ENCODE data around the gene NCKAP5L.

Gene NCKAP5L

DNA sequence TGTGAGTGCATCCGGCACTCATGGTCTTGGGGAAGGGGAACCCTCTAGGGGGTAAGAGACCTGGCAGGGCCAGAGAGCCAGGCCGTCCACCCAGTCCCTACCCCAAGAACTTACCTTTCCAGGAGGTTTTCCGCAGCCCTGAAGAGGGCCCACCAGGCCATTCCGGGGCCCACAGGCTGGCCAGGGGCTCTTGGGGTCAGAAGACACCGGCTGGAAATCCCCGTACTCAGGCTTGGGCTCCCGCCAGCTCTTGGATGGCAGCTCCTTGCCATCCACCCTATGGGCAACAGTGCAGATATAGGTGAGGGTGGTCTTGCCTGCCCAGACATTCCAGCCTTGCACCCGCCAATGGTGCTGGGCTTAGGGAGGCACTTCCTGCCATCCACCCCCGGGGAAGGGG lies 34.6 kb downstream of the NCKAP5L start:
- ChIA-PET CTCF (no interaction called here), POLR2A (ENCODE audit: low non-redundant PET) (no interaction called here)
- TF ChIP-seq, protein P1, sequence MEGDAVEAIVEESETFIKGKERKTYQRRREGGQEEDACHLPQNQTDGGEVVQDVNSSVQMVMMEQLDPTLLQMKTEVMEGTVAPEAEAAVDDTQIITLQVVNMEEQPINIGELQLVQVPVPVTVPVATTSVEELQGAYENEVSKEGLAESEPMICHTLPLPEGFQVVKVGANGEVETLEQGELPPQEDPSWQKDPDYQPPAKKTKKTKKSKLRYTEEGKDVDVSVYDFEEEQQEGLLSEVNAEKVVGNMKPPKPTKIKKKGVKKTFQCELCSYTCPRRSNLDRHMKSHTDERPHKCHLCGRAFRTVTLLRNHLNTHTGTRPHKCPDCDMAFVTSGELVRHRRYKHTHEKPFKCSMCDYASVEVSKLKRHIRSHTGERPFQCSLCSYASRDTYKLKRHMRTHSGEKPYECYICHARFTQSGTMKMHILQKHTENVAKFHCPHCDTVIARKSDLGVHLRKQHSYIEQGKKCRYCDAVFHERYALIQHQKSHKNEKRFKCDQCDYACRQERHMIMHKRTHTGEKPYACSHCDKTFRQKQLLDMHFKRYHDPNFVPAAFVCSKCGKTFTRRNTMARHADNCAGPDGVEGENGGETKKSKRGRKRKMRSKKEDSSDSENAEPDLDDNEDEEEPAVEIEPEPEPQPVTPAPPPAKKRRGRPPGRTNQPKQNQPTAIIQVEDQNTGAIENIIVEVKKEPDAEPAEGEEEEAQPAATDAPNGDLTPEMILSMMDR (conservative IDR thresholded peaks at IDR 0.05; ENCODE audit: low read depth), result no peak
- DNase-seq (ENCODE audit: low spot score), result no peak
- no peak overlapping the region for H3K27ac ChIP-seq

DNA sequence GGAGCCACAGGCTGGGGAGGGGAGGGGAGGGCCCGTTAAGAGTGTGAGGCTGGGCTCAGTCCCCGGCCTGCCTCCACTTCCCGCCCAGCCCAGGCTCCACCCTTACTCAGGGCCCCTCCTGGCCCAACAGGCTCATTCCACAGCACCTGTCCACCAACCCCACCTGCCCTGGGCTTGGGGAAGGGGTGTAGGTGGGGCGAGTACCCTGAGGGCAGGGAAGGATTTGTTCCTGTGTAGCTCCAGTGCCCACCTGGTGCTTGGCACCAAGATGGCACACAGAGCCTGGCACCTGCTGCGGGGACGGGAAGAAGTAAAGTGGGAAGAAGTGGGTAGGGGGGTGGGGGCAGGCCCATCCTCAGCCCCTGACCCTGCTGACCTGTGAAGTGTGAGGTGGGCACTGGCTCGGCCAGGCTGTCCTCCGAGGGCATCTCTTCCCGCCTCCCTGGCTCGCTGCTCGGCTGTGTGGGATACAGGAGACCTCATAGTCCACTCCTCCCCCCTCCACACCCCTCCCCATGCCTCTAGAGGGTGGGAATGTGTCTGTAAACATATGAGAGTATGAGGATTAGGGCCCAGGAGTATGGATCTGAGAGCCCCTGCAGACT lies 35.1 kb downstream of the NCKAP5L start:
- no peak overlapping the region for H3K27ac ChIP-seq
- TF ChIP-seq, protein P1 (conservative IDR thresholded peaks at IDR 0.05; ENCODE audit: low read depth), result no peak
- ChIA-PET POLR2A (ENCODE audit: low non-redundant PET) (no interaction called here), CTCF (interaction anchor here (0.7 kb wide), 1 partner anchor 282 kb away, joined by 5 read pairs; no protein-coding TSS in a partner anchor)
- no peak for DNase-seq (ENCODE audit: low spot score)

DNA sequence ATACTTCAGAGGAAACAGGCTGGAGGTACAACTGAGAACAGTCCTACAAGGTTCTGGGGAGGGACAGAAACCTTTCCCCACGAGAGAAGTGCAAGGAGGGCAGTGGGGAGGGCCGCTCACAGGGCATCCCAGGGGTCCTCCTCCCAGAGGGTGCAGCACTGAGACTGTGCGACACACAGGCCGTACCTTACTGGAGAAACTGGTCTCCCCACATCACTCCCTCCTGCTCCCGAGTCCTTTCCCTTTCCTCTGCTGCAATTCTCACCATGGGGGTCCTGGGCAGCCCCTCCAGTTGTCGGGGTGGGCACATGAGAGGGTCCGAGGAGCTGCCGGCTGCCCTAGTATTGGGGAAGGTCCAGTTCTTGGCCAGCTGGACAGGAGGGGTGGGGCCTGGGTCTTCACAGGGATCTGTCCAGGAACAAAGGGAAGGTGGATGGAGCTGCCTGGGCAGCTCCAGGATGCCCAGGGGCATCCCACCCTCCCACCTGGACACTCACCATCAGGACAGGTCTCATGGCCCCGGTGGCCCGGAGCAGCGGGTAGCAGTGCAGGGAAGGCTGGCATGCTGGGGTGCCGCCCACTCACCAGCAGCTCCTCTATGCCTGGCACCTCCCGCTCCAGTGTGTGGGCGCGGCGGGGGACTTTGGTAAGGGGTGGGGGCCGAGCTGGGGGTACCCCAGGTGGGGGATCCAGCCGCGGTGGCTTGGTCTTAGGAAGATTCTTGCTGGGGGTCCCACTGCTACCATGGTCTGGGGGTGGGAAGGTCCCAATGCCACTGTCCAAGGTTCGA lies 35.8 kb downstream of the NCKAP5L start:
- DNase-seq (ENCODE audit: low spot score), result no peak
- POLR2A ChIA-PET (ENCODE audit: low non-redundant PET), result no interaction called here
- TF ChIP-seq, protein P1 (conservative IDR thresholded peaks at IDR 0.05; ENCODE audit: low read depth), result no peak
- no peak overlapping the region for H3K27ac ChIP-seq
- CTCF ChIA-PET, result interaction anchor here (0.7 kb wide), 1 partner anchor 282 kb away, joined by 5 read pairs; no protein-coding TSS in a partner anchor

DNA sequence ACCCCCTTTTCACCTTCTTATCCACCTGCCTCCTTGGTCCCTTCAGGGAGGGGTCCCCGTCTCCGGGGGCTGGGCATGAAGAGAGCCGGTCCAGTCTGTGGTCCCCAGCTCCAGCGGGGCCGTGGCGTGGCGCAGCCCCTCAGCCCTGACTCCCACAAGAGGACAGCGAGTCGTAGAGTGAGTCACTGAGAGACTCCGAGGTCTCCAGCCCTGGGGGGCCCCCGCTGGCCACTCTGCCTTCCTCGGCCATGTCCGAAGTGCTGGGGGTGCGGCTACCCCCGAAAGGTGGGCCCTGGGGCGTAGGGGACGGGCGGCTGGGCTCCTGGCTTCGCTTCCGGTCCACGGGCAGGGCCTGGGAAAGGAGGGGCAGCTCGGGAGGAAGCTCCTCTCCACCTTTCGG lies 36.5 kb downstream of the NCKAP5L start:
- no peak overlapping the region for H3K27ac ChIP-seq
- ChIA-PET CTCF (interaction anchor here (0.6 kb wide), 1 partner anchor 1947 kb away, joined by 4 read pairs; no protein-coding TSS in a partner anchor), POLR2A (ENCODE audit: low non-redundant PET) (no interaction called here)
- TF ChIP-seq, protein P1 (conservative IDR thresholded peaks at IDR 0.05; ENCODE audit: low read depth), result no peak
- DNase-seq (ENCODE audit: low spot score), result no peak

DNA sequence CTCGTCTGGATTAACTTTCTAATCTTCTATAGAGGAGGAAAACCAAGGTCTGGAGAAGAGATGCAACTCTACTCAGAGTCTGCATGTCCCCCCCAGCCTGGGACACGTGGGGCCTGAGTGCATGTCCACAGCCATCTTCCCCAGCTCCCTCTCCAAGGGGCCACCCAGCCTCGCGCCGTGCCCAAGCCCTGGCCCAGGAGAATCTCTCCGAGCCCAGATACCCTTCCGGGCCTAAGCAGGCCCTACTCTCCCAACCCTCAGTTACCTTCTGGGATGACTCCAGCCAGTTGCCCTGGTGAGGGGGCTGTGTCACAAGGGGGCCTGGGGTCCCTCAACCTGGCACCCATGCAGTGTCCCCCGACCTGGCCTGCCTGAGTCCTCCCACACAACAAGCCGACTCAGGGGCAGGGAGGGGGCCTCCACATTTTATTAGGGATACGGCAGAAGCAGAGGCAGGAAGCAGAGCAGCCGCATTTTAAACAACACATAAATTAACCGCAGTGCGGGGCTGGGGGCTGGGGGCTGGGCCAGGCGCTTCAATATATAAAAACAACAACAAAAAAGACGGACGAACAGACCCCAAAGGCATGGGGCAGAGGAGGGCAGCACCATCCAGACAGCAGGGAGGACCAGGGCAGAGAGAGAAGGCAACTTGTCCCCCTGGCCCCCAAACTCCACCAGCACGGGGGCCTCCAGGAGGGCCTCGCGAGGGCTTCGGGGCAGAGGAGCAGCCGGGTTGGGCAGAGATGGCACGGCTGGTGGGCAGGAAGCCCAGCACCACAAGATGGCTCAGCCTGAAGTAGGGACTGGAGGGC lies 37.3 kb downstream of the NCKAP5L start:
- H3K27ac ChIP-seq, result no peak overlapping the region
- CTCF ChIA-PET, result interaction anchor here (0.6 kb wide), 1 partner anchor 1948 kb away, joined by 4 read pairs; no protein-coding TSS in a partner anchor
- TF ChIP-seq, protein P1 (conservative IDR thresholded peaks at IDR 0.05; ENCODE audit: low read depth), result no peak
- POLR2A ChIA-PET (ENCODE audit: low non-redundant PET), result no interaction called here
- no peak for DNase-seq (ENCODE audit: low spot score)

DNA sequence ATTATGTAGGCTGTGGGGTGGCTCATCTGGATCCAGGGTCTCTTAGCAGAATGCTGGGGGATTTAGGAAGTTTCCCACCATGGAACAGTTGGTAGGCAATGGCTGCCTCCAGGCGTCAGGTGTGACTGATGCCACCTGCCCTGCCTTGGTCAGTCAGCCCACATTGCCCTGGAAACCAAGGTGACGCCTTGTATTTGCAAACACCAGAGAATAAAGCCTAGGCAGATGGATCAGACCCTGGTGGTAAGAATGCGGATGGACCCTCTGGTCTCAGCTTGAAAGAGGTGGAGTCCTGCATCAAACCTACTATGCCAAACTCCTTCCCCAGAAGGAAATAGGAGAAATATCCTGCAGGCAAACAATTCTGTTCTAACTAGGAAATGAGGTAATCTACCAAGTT lies 38.2 kb downstream of the NCKAP5L start:
- TF ChIP-seq, protein P1 (conservative IDR thresholded peaks at IDR 0.05; ENCODE audit: low read depth), result no peak
- POLR2A ChIA-PET (ENCODE audit: low non-redundant PET), result no interaction called here
- DNase-seq (ENCODE audit: low spot score), result no peak
- no peak overlapping the region for H3K27ac ChIP-seq
- CTCF ChIA-PET, result no interaction called here
